ENCODE data around the gene NDUFS2. TPM values are rescaled to one million over a fixed set of nuclear protein-coding genes. Genes with fewer than 3 reads are reported as not detected.
A peak's percentile ranks its signal among the peaks of the same experiment; 100 is the strongest.

The NDUFS2 gene
- 106 TPM for polyA plus RNA-seq (2013, experiment 1 of 2)
- polyA plus RNA-seq (2013, experiment 2 of 2): 95.6 TPM

DNA sequence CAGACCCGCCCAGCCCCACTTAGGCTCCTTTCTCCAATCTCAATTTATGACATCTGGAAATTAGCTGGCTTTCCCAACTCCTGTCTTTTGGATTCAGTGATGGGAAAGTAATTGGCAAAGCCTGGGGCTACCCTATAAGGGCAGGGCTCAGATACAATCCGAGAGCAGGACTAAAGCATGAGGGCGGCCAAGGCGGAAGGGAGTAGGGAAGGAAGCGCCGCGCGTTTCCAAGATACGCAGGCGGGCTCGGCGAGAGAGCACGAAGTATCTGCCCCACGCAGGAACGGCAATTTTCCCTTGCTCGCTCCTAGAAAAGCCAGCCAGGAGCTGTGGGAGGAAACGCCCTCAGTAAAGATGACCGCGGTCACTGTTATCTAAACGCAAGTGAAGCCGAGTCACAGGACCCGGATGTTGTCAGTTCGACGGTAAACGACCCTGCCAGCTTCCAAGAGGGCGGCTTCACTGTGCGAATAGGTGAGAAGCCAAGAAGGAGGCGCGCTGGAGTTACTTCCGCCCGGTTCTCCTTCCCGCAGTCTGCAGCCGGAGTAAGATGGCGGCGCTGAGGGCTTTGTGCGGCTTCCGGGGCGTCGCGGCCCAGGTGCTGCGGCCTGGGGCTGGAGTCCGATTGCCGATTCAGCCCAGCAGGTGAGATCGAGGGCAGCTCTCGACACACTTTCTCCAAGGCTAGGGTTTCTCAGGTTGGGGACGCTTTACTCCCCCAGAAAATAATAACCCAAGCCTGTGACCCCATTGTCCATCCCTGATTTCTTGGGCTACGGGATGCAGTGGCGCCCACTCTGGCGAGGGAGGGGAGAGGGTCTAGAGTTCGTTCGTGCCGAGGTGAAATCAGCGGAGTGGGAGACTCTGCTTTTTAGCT lies at the start of gene NDUFS2:
Gene NDUFS2 (plus strand): TSS at position 532 of the 877 bp plus-strand sequence. CDS start 19 bp downstream, at position 551.
- Histone ChIP-seq H3K4me1 (ENCODE audit: control insufficient read depth, insufficient read depth, low read length, poor library complexity, severe bottlenecking) (peaks cover 28% of the 10 kb centered on the region), H3K27ac (ENCODE audit: low read depth, low read length, severe bottlenecking) (peak within 1 kb of the TSS; percentile 88), H3K36me3 (ENCODE audit: control insufficient read depth, insufficient read depth, low read length) (peaks cover 36% of the 10 kb centered on the region), H3K9me3 (ENCODE audit: control insufficient read depth, low read length) (no peaks in the 10 kb centered on the region), H3K4me3 (ENCODE audit: extremely low read depth, insufficient read depth, low read length, poor library complexity, severe bottlenecking) (peak within 1 kb of the TSS; percentile 89)
- WGBS, 2 experiments (ENCODE audit: insufficient coverage in 2 of 2): 7 to 8% methylated on average over 47 of the region's 53 CpGs

DNA sequence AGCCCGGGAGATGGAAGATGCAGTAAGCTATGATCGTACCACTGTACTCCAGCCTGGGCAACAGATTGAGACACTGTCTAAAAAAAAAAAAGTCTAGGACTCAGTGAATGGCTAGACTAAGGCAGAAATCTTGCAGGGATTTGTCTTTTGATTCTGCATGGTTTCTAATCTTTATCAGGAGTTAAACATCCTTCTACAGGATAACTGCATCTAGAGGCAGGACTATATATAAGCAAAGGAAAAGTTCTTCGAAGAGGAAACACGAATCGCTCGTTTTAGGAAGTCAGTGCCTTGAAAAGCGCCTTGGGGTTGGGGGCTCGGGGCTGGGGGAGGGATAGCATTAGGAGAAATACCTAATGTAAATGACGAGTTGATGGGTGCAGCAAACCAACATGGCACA lies 49.0 kb upstream of the NDUFS2 start:
- Histone ChIP-seq H3K9me3 (ENCODE audit: control insufficient read depth, low read length) (no peaks in the 10 kb centered on the region), H3K4me1 (ENCODE audit: control insufficient read depth, insufficient read depth, low read length, poor library complexity, severe bottlenecking) (no peaks in the 10 kb centered on the region), H3K4me3 (ENCODE audit: extremely low read depth, insufficient read depth, low read length, poor library complexity, severe bottlenecking) (peak overlapping the region; percentile 73), H3K36me3 (ENCODE audit: control insufficient read depth, insufficient read depth, low read length) (peaks cover 18% of the 10 kb centered on the region), H3K27ac (ENCODE audit: low read depth, low read length, severe bottlenecking) (peak overlapping the region; percentile 36)
- 100% methylated on average over 2 of the region's 9 CpGs for WGBS, 2 experiments (ENCODE audit: insufficient coverage in 2 of 2)

DNA sequence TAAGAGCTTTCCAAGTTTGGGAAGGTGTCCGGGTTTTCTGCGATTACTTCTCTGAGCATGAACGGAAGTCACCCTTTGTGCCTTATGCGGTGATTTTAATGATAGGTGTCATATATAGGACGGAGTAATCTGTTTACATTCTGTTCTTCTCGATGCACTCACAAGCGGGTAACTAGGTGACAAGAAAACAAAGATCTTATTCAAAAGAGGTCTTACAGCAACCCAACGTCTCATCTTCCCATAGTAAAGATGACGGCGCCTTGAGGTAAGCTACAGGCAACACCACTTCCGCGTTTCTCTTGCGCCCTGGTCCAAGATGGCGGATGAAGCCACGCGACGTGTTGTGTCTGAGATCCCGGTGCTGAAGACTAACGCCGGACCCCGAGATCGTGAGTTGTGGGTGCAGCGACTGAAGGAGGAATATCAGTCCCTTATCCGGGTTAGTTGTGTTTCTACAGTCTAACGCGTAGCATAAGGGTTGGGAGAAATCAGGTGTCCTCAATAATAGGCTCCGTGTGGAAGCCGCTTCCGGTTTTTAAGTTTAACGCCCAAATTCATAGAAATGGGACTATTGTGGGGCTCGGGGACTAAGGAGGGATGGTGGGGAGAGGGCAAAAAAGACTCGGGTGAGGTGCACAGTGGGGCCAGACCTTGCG lies 48.4 kb upstream of the NDUFS2 start, which contains the start of gene UFC1:
Gene UFC1 (plus strand): TSS at position 297 of the 656 bp plus-strand sequence. CDS start 20 bp downstream, at position 317.
- WGBS, 2 experiments (ENCODE audit: insufficient coverage in 2 of 2): 1% methylated on average over 26 to 30 of the region's 33 CpGs
- Histone ChIP-seq H3K4me3 (ENCODE audit: extremely low read depth, insufficient read depth, low read length, poor library complexity, severe bottlenecking) (peak within 1 kb of the TSS; percentile 73), H3K36me3 (ENCODE audit: control insufficient read depth, insufficient read depth, low read length) (peaks cover 24% of the 10 kb centered on the region), H3K4me1 (ENCODE audit: control insufficient read depth, insufficient read depth, low read length, poor library complexity, severe bottlenecking) (no peaks in the 10 kb centered on the region), H3K27ac (ENCODE audit: low read depth, low read length, severe bottlenecking) (peak within 1 kb of the TSS; percentile 95), H3K9me3 (ENCODE audit: control insufficient read depth, low read length) (no peaks in the 10 kb centered on the region)

DNA sequence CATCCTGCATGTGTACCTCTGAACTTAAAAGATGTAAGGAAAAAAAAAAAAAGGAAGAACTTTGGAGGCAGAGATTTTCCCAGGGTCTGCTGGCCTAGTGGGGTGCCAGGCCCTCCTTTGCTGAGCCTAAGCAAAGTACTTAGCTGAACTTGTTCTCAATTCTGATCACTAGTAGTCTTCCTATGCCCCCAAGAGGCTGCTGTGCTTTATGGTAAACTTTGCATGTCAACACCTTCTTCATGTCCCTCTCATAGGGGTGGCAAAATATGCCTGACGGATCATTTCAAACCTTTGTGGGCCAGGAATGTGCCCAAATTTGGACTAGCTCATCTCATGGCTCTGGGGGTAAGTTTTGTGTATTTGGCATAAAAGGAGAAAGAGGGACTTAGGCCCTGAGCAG lies 44.3 kb upstream of the NDUFS2 start:
- H3K36me3 ChIP-seq (ENCODE audit: control insufficient read depth, insufficient read depth, low read length): peaks cover 47% of the 10 kb centered on the region
- peaks cover 4% of the 10 kb centered on the region for H3K4me1 ChIP-seq (ENCODE audit: control insufficient read depth, insufficient read depth, low read length, poor library complexity, severe bottlenecking)
- WGBS, 2 experiments (ENCODE audit: insufficient coverage in 2 of 2): 100% methylated on average over 1 of the region's 1 CpG
- no peak overlapping the region for H3K4me3 ChIP-seq (ENCODE audit: extremely low read depth, insufficient read depth, low read length, poor library complexity, severe bottlenecking)
- no peak overlapping the region for H3K27ac ChIP-seq (ENCODE audit: low read depth, low read length, severe bottlenecking)
- H3K9me3 ChIP-seq (ENCODE audit: control insufficient read depth, low read length): no peaks in the 10 kb centered on the region

DNA sequence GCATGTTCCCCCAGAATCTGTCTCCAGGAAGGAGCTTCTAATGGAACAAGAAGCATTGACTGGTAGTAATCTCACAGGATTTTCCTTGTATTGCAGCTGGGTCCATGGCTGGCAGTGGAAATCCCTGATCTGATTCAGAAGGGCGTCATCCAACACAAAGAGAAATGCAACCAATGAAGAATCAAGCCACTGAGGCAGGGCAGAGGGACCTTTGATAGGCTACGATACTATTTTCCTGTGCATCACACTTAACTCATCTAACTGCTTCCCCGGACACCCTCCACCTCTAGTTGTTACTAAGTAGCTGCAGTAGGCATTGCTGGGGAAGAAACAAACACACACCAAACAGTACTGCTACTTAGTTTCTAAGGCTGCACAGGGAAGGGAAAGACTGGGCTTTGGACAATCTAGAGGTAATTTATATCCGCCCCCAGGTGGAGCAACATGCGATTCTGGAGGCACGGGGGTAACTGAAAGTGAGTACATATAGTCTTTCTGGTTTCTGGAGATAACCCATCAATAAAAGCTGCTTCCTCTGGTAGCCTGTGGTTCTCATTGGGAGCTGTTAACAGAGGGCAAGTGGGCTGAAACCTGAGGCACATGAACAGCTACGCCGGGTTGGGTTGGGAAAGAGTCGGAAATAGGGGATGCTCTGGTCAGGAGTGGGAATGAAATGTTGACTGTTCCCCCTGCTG lies 43.7 kb upstream of the NDUFS2 start:
- H3K9me3 ChIP-seq (ENCODE audit: control insufficient read depth, low read length): no peaks in the 10 kb centered on the region
- peaks cover 53% of the 10 kb centered on the region for H3K36me3 ChIP-seq (ENCODE audit: control insufficient read depth, insufficient read depth, low read length)
- H3K4me1 ChIP-seq (ENCODE audit: control insufficient read depth, insufficient read depth, low read length, poor library complexity, severe bottlenecking): peaks cover 4% of the 10 kb centered on the region
- peak overlapping the region; percentile 68 for H3K27ac ChIP-seq (ENCODE audit: low read depth, low read length, severe bottlenecking)
- peak overlapping the region; percentile 82 for H3K4me3 ChIP-seq (ENCODE audit: extremely low read depth, insufficient read depth, low read length, poor library complexity, severe bottlenecking)
- WGBS, 2 experiments (ENCODE audit: insufficient coverage in 2 of 2): 82 to 96% methylated on average over 3 to 7 of the region's 9 CpGs

DNA sequence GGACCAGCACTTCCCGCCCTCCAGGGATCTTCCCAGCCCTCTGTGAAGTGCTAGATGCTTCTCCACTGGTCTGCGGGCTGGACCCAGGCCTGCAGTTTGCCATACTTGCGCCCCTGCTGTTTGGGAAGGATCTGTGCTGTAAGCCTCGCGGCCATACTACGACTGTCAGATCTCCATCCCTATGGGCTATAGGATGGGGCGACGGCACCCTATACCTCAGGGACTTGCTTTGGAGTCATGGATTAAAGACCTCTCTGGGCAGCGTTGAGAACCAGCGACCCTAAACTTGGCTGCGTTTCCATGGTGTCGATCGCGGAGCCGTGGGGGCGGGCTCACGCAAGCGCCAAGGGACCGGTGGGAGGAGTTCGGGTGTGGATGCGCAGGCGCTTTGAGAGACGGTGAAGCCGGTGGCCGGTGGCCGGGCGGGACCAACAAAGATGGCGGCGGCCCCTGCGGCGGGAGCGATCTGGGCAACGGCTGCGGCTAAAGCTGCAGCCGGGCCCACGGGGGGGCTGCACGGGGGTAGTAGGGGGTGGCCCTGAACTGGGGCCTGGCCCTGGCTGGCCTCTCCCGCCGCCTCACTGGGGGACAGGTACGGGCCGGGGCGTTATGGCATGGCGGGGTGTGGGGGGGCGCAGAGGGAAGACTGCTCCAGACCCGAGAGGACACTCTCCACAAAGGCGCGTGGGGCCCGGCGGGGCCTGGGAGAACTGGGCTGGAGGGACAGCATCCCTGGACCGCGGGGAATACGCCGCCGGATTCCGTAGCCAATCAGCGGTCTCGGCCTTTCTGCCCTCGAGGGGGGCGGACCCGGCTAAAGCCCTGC lies 42.9 kb upstream of the NDUFS2 start, which contains the start of gene USP21:
Gene USP21 (plus strand): TSS at position 414 of the 826 bp plus-strand sequence. CDS start 1,141 bp downstream, outside the sequence.
- Histone ChIP-seq H3K4me1 (ENCODE audit: control insufficient read depth, insufficient read depth, low read length, poor library complexity, severe bottlenecking) (peaks cover 4% of the 10 kb centered on the region), H3K36me3 (ENCODE audit: control insufficient read depth, insufficient read depth, low read length) (peaks cover 62% of the 10 kb centered on the region), H3K27ac (ENCODE audit: low read depth, low read length, severe bottlenecking) (peak within 1 kb of the TSS; percentile 68), H3K4me3 (ENCODE audit: extremely low read depth, insufficient read depth, low read length, poor library complexity, severe bottlenecking) (peak within 1 kb of the TSS; percentile 82), H3K9me3 (ENCODE audit: control insufficient read depth, low read length) (no peaks in the 10 kb centered on the region)
- 3 to 5% methylated on average over 45 to 51 of the region's 60 CpGs for WGBS, 2 experiments (ENCODE audit: insufficient coverage in 2 of 2)

DNA sequence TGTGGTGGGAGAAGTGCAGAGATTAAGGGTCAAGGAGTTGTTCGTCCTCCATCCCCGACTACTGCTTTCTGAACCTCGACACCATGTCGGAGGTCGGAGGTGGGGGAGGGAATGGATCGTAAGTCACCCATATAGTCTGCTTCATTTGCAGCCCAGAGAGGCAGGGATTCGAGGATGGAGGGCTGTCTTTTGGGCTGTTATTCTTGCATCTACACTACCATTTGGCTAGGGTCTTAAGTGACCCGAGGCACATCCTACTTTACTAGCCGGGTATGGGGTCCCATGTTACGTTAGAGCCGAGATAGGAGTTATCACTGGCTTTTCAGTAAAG lies 42.3 kb upstream of the NDUFS2 start:
- H3K27ac ChIP-seq (ENCODE audit: low read depth, low read length, severe bottlenecking): no peak overlapping the region
- WGBS, 2 experiments (ENCODE audit: insufficient coverage in 2 of 2): 0 to 20% methylated on average over 1 to 7 of the region's 11 CpGs
- peaks cover 62% of the 10 kb centered on the region for H3K36me3 ChIP-seq (ENCODE audit: control insufficient read depth, insufficient read depth, low read length)

DNA sequence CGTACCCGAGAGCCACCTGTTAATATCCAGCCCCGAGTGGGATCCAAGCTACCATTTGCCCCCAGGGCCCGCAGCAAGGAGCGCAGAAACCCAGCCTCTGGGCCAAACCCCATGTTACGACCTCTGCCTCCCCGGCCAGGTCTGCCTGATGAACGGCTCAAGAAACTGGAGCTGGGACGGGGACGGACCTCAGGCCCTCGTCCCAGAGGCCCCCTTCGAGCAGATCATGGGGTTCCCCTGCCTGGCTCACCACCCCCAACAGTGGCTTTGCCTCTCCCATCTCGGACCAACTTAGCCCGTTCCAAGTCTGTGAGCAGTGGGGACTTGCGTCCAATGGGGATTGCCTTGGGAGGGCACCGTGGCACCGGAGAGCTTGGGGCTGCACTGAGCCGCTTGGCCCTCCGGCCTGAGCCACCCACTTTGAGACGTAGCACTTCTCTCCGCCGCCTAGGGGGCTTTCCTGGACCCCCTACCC lies 41.5 kb upstream of the NDUFS2 start:
- Histone ChIP-seq H3K9me3 (ENCODE audit: control insufficient read depth, low read length) (no peaks in the 10 kb centered on the region), H3K27ac (ENCODE audit: low read depth, low read length, severe bottlenecking) (no peak overlapping the region), H3K4me3 (ENCODE audit: extremely low read depth, insufficient read depth, low read length, poor library complexity, severe bottlenecking) (peak overlapping the region; percentile 82), H3K36me3 (ENCODE audit: control insufficient read depth, insufficient read depth, low read length) (peaks cover 62% of the 10 kb centered on the region), H3K4me1 (ENCODE audit: control insufficient read depth, insufficient read depth, low read length, poor library complexity, severe bottlenecking) (peaks cover 11% of the 10 kb centered on the region)
- 93 to 97% methylated on average over 20 to 22 of the region's 22 CpGs for WGBS, 2 experiments (ENCODE audit: insufficient coverage in 2 of 2)

More for the DNA sequence above, 42.3 kb upstream of the NDUFS2 start:
- H3K4me3 ChIP-seq (ENCODE audit: extremely low read depth, insufficient read depth, low read length, poor library complexity, severe bottlenecking): peak overlapping the region; percentile 82
- H3K4me1 ChIP-seq (ENCODE audit: control insufficient read depth, insufficient read depth, low read length, poor library complexity, severe bottlenecking): peaks cover 4% of the 10 kb centered on the region
- H3K9me3 ChIP-seq (ENCODE audit: control insufficient read depth, low read length): no peaks in the 10 kb centered on the region

DNA sequence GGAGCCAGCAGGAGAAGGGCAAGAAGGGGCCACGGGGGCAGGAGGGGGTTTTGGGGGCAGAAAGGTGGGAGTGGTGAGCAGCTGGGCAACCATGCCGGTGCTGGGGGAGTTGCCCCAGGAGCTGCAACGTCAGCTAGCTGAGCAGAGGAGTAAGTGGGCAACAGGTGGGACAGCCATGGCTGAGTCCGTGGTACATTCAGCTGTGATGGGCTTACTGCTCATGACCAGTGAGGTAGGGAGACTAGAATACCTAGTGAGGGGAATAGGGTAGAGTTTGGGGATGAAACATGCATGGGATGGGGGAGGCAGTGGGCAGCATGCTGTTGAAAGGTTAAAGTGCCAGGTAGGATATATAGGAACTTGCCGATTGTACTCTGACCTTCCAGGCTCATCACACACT lies 40.5 kb upstream of the NDUFS2 start:
- Histone ChIP-seq H3K4me1 (ENCODE audit: control insufficient read depth, insufficient read depth, low read length, poor library complexity, severe bottlenecking) (peaks cover 11% of the 10 kb centered on the region), H3K4me3 (ENCODE audit: extremely low read depth, insufficient read depth, low read length, poor library complexity, severe bottlenecking) (no peak overlapping the region), H3K9me3 (ENCODE audit: control insufficient read depth, low read length) (no peaks in the 10 kb centered on the region), H3K36me3 (ENCODE audit: control insufficient read depth, insufficient read depth, low read length) (peaks cover 59% of the 10 kb centered on the region), H3K27ac (ENCODE audit: low read depth, low read length, severe bottlenecking) (peak overlapping the region; percentile 31)
- WGBS, 2 experiments (ENCODE audit: insufficient coverage in 2 of 2): 91 to 92% methylated on average over 4 to 5 of the region's 5 CpGs
